ENCODE data around the gene DDX28.

- no peak for TF ChIP-seq ZBTB8A (IDR thresholded peaks at IDR 0.05; ENCODE audit: partially characterized antibody)
- no peak for TF ChIP-seq CHD1 (IDR thresholded peaks at IDR 0.05; ENCODE audit: low read length)
- no peak for TF ChIP-seq EGR1 (conservative IDR thresholded peaks at IDR 0.05)
- no peak for TF ChIP-seq POLR3A (IDR thresholded peaks at IDR 0.05; ENCODE audit: borderline replicate concordance, extremely low read depth, insufficient read depth, insufficient read length)
Measured at GRCh38 chr16:68068926-68069325, 45.9 kb upstream of the DDX28 start.

Measured in K562 (cell line).